H1 (cell line): Measurements from ENCODE around the gene CFD. TPM values are rescaled to one million over a fixed set of nuclear protein-coding genes. Genes with fewer than 3 reads are reported as not detected.

Source experiments
- CTCF ChIA-PET: fragments of 300-600 bp; sonication (Branson Sonifier 250); formaldehyde crosslinking; loops from one replicate; lab custom pipeline; 2021; ENCODE audit not compliant: partially characterized antibody; lab: Charles Lee
- POLR2A ChIA-PET: fragments of 300-600 bp; sonication (Branson Sonifier 250); formaldehyde crosslinking; loops from one replicate; lab custom pipeline; 2021; ENCODE audit warnings: inconsistent platforms; ENCODE audit not compliant: partially characterized antibody; lab: Charles Lee
- DNase-seq, 2 experiments: peaks; one replicate each; pipeline versions ENCODE4 v3.0.0 to v3.0.0-alpha.2; 2010 to 2022; ENCODE audit warnings: low spot score in 2 of 2, low read depth in 1 of 2, mixed read lengths in 1 of 2
- FAIRE-seq: peaks from 2 replicates; lab custom pipeline; 2011; peaks lifted over from hg19 to GRCh38; lab: Jason Lieb, UNC
- H2AFZ ChIP-seq: 2 replicates; pipeline ENCODE4 v1.8.1; 2012; ENCODE audit warnings: low read length, inconsistent platforms
- H2AK5ac ChIP-seq: 2 replicates; pipeline ENCODE4 v1.6.1; 2013; ENCODE audit warnings: low read depth, low read length
- H2BK120ac ChIP-seq: replicated peaks from 2 replicates; pipeline ENCODE3; 2013; ENCODE audit warnings: low read depth, low read length, inconsistent platforms
- H2BK12ac ChIP-seq: 2 replicates; pipeline ENCODE4 v1.6.1; 2013; ENCODE audit warnings: low read depth, low read length
- H2BK15ac ChIP-seq: 2 replicates; pipeline ENCODE4 v1.6.1; 2013; ENCODE audit warnings: low read length
- H2BK20ac ChIP-seq: 2 replicates; pipeline ENCODE4 v1.6.1; 2013; ENCODE audit warnings: low read length
- H2BK5ac ChIP-seq: 2 replicates; pipeline ENCODE4 v1.6.1; 2013; ENCODE audit warnings: low read depth, low read length
- H3K14ac ChIP-seq: 2 replicates; pipeline ENCODE4 v1.6.1; 2013; ENCODE audit warnings: inconsistent platforms; ENCODE audit not compliant: insufficient read length
- H3K18ac ChIP-seq: 2 replicates; pipeline ENCODE4 v1.6.1; 2013; ENCODE audit warnings: low read length; ENCODE audit errors: extremely low read depth
- H3K23ac ChIP-seq: 2 replicates; pipeline ENCODE4 v1.6.1; 2013; ENCODE audit warnings: inconsistent platforms; ENCODE audit not compliant: insufficient read length
- H3K23me2 ChIP-seq: 2 replicates; pipeline ENCODE4 v1.6.1; 2013; ENCODE audit warnings: low read depth, low read length
- H3K27ac ChIP-seq: 2 replicates; pipeline ENCODE4 v1.6.1; 2011; ENCODE audit warnings: low read depth, low read length, inconsistent platforms
- H3K27me3 ChIP-seq, 4 experiments: replicated peaks in 1 of 4; 1 replicate in 1 of 4; 2 replicates in 3 of 4; pipeline versions ENCODE4 v1.6.1 to v1.8.1; 2011 to 2013; ENCODE audit warnings: low read length in 3 of 4, mild to moderate bottlenecking in 3 of 4, inconsistent platforms in 2 of 4, mixed read lengths in 2 of 4, moderate library complexity in 1 of 4; ENCODE audit not compliant: control insufficient read depth in 3 of 4, insufficient read depth in 3 of 4; ENCODE audit errors: extremely low read depth in 1 of 4
- H3K36me3 ChIP-seq, 4 experiments: 2 replicates each; pipeline versions ENCODE4 v1.6.1 to v1.8.1; 2011 to 2013; ENCODE audit warnings: mild to moderate bottlenecking in 4 of 4, low read length in 3 of 4, moderate library complexity in 2 of 4, control low read depth in 1 of 4, inconsistent platforms in 1 of 4; ENCODE audit not compliant: insufficient read depth in 4 of 4, control insufficient read depth in 2 of 4
- H3K4ac ChIP-seq: replicated peaks from 2 replicates; pipeline ENCODE3; 2013; ENCODE audit warnings: low read length, low read depth, mixed read lengths, inconsistent platforms; ENCODE audit not compliant: insufficient read length
- H3K4me1 ChIP-seq, 4 experiments: replicated peaks in 1 of 4; 1 replicate in 1 of 4; 2 replicates in 3 of 4; pipeline versions ENCODE4 v1.6.1 to v1.8.1; 2011 to 2013; ENCODE audit warnings: low read length in 3 of 4, inconsistent platforms in 2 of 4, mixed read lengths in 1 of 4; ENCODE audit not compliant: insufficient read depth in 4 of 4, control insufficient read depth in 3 of 4
- H3K4me2 ChIP-seq, 2 experiments: 2 replicates each; pipeline versions ENCODE4 v1.6.1 to v1.8.1; 2011 to 2013; ENCODE audit warnings: low read depth in 2 of 2, low read length in 2 of 2, control low read depth in 1 of 2, inconsistent platforms in 1 of 2, mild to moderate bottlenecking in 1 of 2; ENCODE audit not compliant: insufficient read depth in 1 of 2
- H3K4me3 ChIP-seq, 4 experiments: fragments of 200-600, 300-600 bp in 1 of 4; sonication (generic), shearing (Covaris generic), sonication (Bioruptor Twin) in 1 of 4; 2 replicates each; pipeline versions ENCODE4 v1.5.1 to v1.8.1; 2011 to 2016; ENCODE audit warnings: low read length in 4 of 4, low read depth in 3 of 4, control low read depth in 2 of 4, inconsistent platforms in 2 of 4, mild to moderate bottlenecking in 2 of 4, mixed read lengths in 1 of 4, moderate library complexity in 1 of 4; ENCODE audit not compliant: insufficient read depth in 2 of 4; ENCODE audit errors: extremely low read depth in 1 of 4
- H3K56ac ChIP-seq: replicated peaks from 2 replicates; pipeline ENCODE3; 2013; ENCODE audit warnings: low read depth, mild to moderate bottlenecking, mixed read lengths, low read length, inconsistent platforms; ENCODE audit not compliant: insufficient read length
- H3K79me1 ChIP-seq: 2 replicates; pipeline ENCODE4 v1.6.1; 2013; ENCODE audit warnings: low read depth, low read length, control low read depth
- H3K79me2 ChIP-seq, 2 experiments: 2 replicates each; pipeline versions ENCODE4 v1.6.1 to v1.8.1; 2012 to 2013; ENCODE audit warnings: low read length in 2 of 2, mild to moderate bottlenecking in 2 of 2, inconsistent platforms in 1 of 2; ENCODE audit not compliant: insufficient read depth in 2 of 2, control insufficient read depth in 1 of 2
- H3K9ac ChIP-seq, 4 experiments: replicated peaks in 1 of 4; 1 replicate in 1 of 4; 2 replicates in 3 of 4; pipeline versions ENCODE4 v1.6.1 to v1.8.1; 2011 to 2013; ENCODE audit warnings: low read depth in 3 of 4, low read length in 3 of 4, control low read depth in 2 of 4, mild to moderate bottlenecking in 2 of 4, moderate library complexity in 2 of 4, inconsistent platforms in 1 of 4; ENCODE audit errors: extremely low read depth in 1 of 4
- H3K9me3 ChIP-seq, 2 experiments: 2 replicates each; pipeline versions ENCODE4 v1.6.1 to v1.8.1; 2012 to 2013; ENCODE audit warnings: mild to moderate bottlenecking in 2 of 2, moderate library complexity in 2 of 2, control low read depth in 1 of 2, inconsistent platforms in 1 of 2, low read depth in 1 of 2, low read length in 1 of 2, mixed read lengths in 1 of 2; ENCODE audit not compliant: insufficient read depth in 2 of 2
- H4K20me1 ChIP-seq, 2 experiments: replicated peaks in 1 of 2; 2 replicates each; pipeline versions ENCODE3 to v1.8.1; 2011 to 2013; ENCODE audit warnings: inconsistent platforms in 2 of 2, low read length in 2 of 2, mild to moderate bottlenecking in 1 of 2; ENCODE audit not compliant: insufficient read depth in 2 of 2, control insufficient read depth in 1 of 2
- H4K5ac ChIP-seq: 2 replicates; pipeline ENCODE4 v1.6.1; 2013; ENCODE audit warnings: low read length, low read depth, mixed read lengths, inconsistent platforms; ENCODE audit not compliant: insufficient read length
- H4K8ac ChIP-seq: 2 replicates; pipeline ENCODE4 v1.8.0; 2013; ENCODE audit warnings: mild to moderate bottlenecking, moderate library complexity, low read length, inconsistent platforms; ENCODE audit not compliant: insufficient read depth; ENCODE audit errors: extremely low read depth
- H4K91ac ChIP-seq: replicated peaks from 2 replicates; pipeline ENCODE3; 2013; ENCODE audit warnings: low read length, mixed read lengths, inconsistent platforms; ENCODE audit not compliant: insufficient read length
- ATF2 ChIP-seq: IDR thresholded peaks from 2 replicates; pipeline ENCODE4 v1.6.1; 2012; ENCODE audit warnings: low read length, inconsistent platforms
- CBX8 ChIP-seq: fragments of 300-800, 300-1000 bp; sonication (generic); IDR thresholded peaks from 2 replicates; pipeline ENCODE4 v1.7.1; 2016; ENCODE audit warnings: low read depth, low read length, borderline replicate concordance
- CHD1 ChIP-seq: IDR thresholded peaks from 2 replicates; pipeline ENCODE4 v1.6.1; 2012; ENCODE audit warnings: low read depth, low read length, improper control_type of control experiment
- CREB1 ChIP-seq: IDR thresholded peaks from 2 replicates; pipeline ENCODE4 v1.6.1; 2012; ENCODE audit warnings: inconsistent platforms
- EGR1 ChIP-seq: IDR thresholded peaks from 2 replicates; pipeline ENCODE4 v1.6.1; 2011; ENCODE audit warnings: low read depth, low read length, borderline replicate concordance
- JUN ChIP-seq: IDR thresholded peaks from 2 replicates; pipeline ENCODE4 v1.6.1; 2011; ENCODE audit warnings: low read depth, mild to moderate bottlenecking, improper control_type of control experiment, low read length
- KDM4A ChIP-seq: IDR thresholded peaks from one replicate; pipeline ENCODE4 v1.7.1; 2012; ENCODE audit warnings: low read depth, mild to moderate bottlenecking, moderate library complexity, low read length, inconsistent platforms; ENCODE audit not compliant: severe bottlenecking
- RAD21 ChIP-seq, 2 experiments: IDR thresholded peaks in 1 of 2; conservative IDR thresholded peaks in 1 of 2; 2 replicates each; pipeline ENCODE4 v1.6.1; 2011; ENCODE audit warnings: low read depth in 2 of 2, low read length in 2 of 2, improper control_type of control experiment in 1 of 2, inconsistent platforms in 1 of 2, mild to moderate bottlenecking in 1 of 2, moderate library complexity in 1 of 2
- TAF1 ChIP-seq: IDR thresholded peaks from 2 replicates; pipeline ENCODE4 v1.6.1; 2011; ENCODE audit warnings: mild to moderate bottlenecking, low read depth, low read length
- ZNF274 ChIP-seq: IDR thresholded peaks from 2 replicates; pipeline ENCODE4 v1.7.0; 2012; ENCODE audit warnings: low read length, borderline replicate concordance; ENCODE audit errors: extremely low read depth
- WGBS, 2 experiments: shearing (Covaris generic) in 1 of 2; methylation state at CpG; one replicate each; pipeline versions ENCODE4 v1.1.6 to v1.1.7; 2013 to 2015; ENCODE audit warnings: low lambda C conversion rate in 2 of 2, mixed read lengths in 2 of 2, inconsistent platforms in 1 of 2, low coverage in 1 of 2, missing lambda C conversion rate in 1 of 2; ENCODE audit not compliant: insufficient replicate concordance in 2 of 2, insufficient coverage in 1 of 2, insufficient read length in 1 of 2; ENCODE audit errors: extremely low coverage in 1 of 2, missing lambda C conversion rate in 1 of 2; 5-methylcytosine and 5-hydroxymethylcytosine counted together
- polyA plus RNA-seq, 7 experiments: library from polyadenylated mRNA; depleted of rRNA in 3 of 7; stranded (reverse) in 5 of 7; unstranded in 2 of 7; fragments of >200 nt in 5 of 7; fragments of 200-250 nt in 2 of 7; gene quantifications; 1 replicate in 5 of 7; 2 replicates in 1 of 7; 4 replicates in 1 of 7; pipeline versions ENCODE4 v1.2.1 to v1.2.3, GENCODE V29; 2011 to 2013; ENCODE audit warnings: missing spikeins in 2 of 7, mixed read lengths in 2 of 7
- total RNA-seq: library from RNA; stranded (reverse); fragmentation: NEBNext Ultra II Directional; extraction: Animal tissue kit (Norgen Biotek cat#: 25700); gene quantifications from 2 replicates; pipeline ENCODE4 v1.2.1, GENCODE V29; 2021

CFD gene
- total and polyA plus RNA-seq, 2 of the 8 experiments (the other 6 are each of a cell fraction or from before 2014, with no cell fraction given), result 1.7 to 2.8 TPM

GRCh38 chr19:873084-873483, 13.6 kb downstream of the CFD start:
- Histone ChIP-seq H3K36me3 (peaks cover 0 to 15% (median 0%) of the 10 kb centered on the region in 4 experiments; a peak in 4 of 8 replicates), H3K23me2 (no peaks in the 10 kb centered on the region)
- FAIRE-seq, result no peak

More at GRCh38 chr19:873084-873483, 13.6 kb downstream of the CFD start:
- Histone ChIP-seq H2AK5ac (no peak overlapping the region), H2BK15ac (no peak overlapping the region), H4K5ac (no peak overlapping the region), H3K4me3 (no peak overlapping the region), H3K4me2 (no peak overlapping the region), H2BK12ac (no peak overlapping the region), H3K79me1 (peaks cover 2% of the 10 kb centered on the region), H3K14ac (no peak overlapping the region), H3K23ac (no peak overlapping the region), H3K4ac (no peak overlapping the region), H4K8ac (no peak overlapping the region), H4K91ac (no peak overlapping the region), H3K18ac (peak overlapping the region; percentile 48; the same call in 1 of the 2 replicates), H3K79me2 (no peaks in the 10 kb centered on the region), H3K56ac (no peak overlapping the region), H3K4me1 (peaks cover 0 to 14% (median 4%) of the 10 kb centered on the region in 4 experiments; a peak in 5 of 7 replicates), H3K9ac (no peak overlapping the region), H4K20me1 (peaks cover 4 to 5% of the 10 kb centered on the region in 2 experiments), H3K27me3 (no peaks in the 10 kb centered on the region), H2BK120ac (no peak overlapping the region), H2AFZ (no peak overlapping the region), H2BK5ac (peak overlapping the region; percentile 56; the same call in 1 of the 2 replicates), H3K9me3 (peaks cover 0 to 3% of the 10 kb centered on the region in 2 experiments; a peak in 1 of 4 replicates), H3K27ac (no peak overlapping the region), H2BK20ac (no peak overlapping the region)
- CTCF ChIA-PET, result interaction anchor here (1.9 to 2.3 kb wide), 2 partner anchors 16 to 109 kb away, joined by 5 to 8 read pairs; no protein-coding TSS in a partner anchor
- no peak for TF ChIP-seq CBX8
- no peak for TF ChIP-seq CHD1
- no peak for TF ChIP-seq ATF2
- no peak for TF ChIP-seq KDM4A
- TF ChIP-seq JUN, result no peak
- no peak for TF ChIP-seq CREB1
- TF ChIP-seq EGR1, result no peak
- TF ChIP-seq RAD21 (IDR thresholded peaks at IDR 0.05 in 1 of 2, conservative IDR thresholded peaks at IDR 0.05 in 1 of 2; ENCODE audit: low read depth in 2 of 2, low read length in 2 of 2), result no peak
- TF ChIP-seq TAF1, result no peak
- TF ChIP-seq ZNF274, result no peak
- POLR2A ChIA-PET, result interaction anchor here (0.6 to 11.5 kb wide), 9 partner anchors 7 to 148 kb away, joined by 3 to 82 read pairs (median 4); partner anchors contain the start of genes ELANE, MED16, RNU6-2 and RNU6-9
- DNase-seq, result no peak
- WGBS, 2 experiments, result no CpG with 5 or more reads among the region's 13 CpGs
